Choroid plexus epithelial cell (primary cell): Measurements from ENCODE around the gene ZFAND2B.
"Not testable (repeated sequence)": the region's sequence is repeated elsewhere in the genome, so short reads cannot be mapped to it uniquely, and the experiment has no call there.

Experiments used
- DNase-seq: peaks from one replicate; pipeline ENCODE4 v3.0.0-alpha.2; 2010; ENCODE audit warnings: low read depth
- H3K4me3 ChIP-seq: 2 replicates; pipeline ENCODE4 v1.5.1; 2011; ENCODE audit warnings: low read depth, mild to moderate bottlenecking, control low read depth, low read length, moderate library complexity
- TF ChIP-seq, protein P1 (sequence below): conservative IDR thresholded peaks from 2 replicates; pipeline ENCODE4 v1.5.1; 2011; ENCODE audit warnings: low read depth, mild to moderate bottlenecking, control low read depth, inconsistent platforms, low read length, moderate library complexity

The ZFAND2B gene

GRCh38 chr2:219198974-219199373 lies 7.6 kb upstream of the ZFAND2B start:
- H3K4me3 ChIP-seq, result no peak overlapping the region
- no peak for DNase-seq
- TF ChIP-seq, protein P1, sequence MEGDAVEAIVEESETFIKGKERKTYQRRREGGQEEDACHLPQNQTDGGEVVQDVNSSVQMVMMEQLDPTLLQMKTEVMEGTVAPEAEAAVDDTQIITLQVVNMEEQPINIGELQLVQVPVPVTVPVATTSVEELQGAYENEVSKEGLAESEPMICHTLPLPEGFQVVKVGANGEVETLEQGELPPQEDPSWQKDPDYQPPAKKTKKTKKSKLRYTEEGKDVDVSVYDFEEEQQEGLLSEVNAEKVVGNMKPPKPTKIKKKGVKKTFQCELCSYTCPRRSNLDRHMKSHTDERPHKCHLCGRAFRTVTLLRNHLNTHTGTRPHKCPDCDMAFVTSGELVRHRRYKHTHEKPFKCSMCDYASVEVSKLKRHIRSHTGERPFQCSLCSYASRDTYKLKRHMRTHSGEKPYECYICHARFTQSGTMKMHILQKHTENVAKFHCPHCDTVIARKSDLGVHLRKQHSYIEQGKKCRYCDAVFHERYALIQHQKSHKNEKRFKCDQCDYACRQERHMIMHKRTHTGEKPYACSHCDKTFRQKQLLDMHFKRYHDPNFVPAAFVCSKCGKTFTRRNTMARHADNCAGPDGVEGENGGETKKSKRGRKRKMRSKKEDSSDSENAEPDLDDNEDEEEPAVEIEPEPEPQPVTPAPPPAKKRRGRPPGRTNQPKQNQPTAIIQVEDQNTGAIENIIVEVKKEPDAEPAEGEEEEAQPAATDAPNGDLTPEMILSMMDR, result no peak

GRCh38 chr2:219199470-219200211 lies 6.9 kb upstream of the ZFAND2B start:
- no peak overlapping the region for H3K4me3 ChIP-seq
- TF ChIP-seq, protein P1, result no peak
- DNase-seq, result no peak

GRCh38 chr2:219200502-219201326 lies 5.9 kb upstream of the ZFAND2B start:
- H3K4me3 ChIP-seq, DNase-seq: not testable (repeated sequence)

GRCh38 chr2:219201331-219201730 lies 5.3 kb upstream of the ZFAND2B start:
- not testable (repeated sequence) for H3K4me3 ChIP-seq, DNase-seq

DNA sequence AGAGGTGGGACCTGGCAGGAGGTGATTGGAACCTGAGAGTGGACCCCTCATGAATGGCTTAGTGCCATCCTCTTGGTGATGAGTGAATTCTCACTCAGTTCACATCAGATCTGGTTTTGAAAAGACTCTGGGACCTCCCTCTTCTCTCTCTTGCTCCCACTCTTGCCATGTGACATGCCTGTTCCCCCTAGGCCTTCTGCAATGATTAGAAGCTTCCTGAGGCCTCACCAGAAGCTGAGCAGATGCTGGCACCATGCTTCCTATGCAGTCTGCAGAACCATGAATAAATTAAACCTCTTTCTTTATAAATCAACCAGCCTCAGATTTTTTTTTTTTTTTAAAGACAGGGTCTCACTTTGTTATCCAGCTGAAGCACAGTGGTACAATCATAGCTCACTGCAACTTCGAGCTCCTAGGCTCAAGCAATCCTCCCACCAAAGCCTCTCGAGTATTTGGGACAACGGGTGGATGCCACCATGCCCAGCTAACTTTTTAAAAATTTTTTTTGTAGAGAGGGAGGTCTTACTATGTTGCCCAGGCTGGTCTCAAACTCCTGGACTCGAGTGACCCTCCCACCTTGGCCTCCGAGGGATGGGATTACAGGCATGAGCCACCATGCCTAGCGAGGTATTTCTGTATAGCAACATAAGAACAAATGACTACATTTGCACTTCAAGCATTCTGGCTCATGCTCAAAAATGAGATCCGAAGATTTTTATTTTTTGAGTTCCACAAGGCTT lies 2.0 kb upstream of the ZFAND2B start:
- TF ChIP-seq, protein P1, result no peak
- no peak overlapping the region for H3K4me3 ChIP-seq
- DNase-seq, result no peak

- H3K4me3 ChIP-seq, result no peak overlapping the region
- TF ChIP-seq, protein P1, result no peak
- DNase-seq, result no peak
These were observed 1.4 kb upstream of the ZFAND2B start for GRCh38 chr2:219205165-219205538.

GRCh38 chr2:219205981-219206327 lies 628 bp upstream of the ZFAND2B start:
- DNase-seq, result no peak
- peak overlapping the region; percentile 65 for H3K4me3 ChIP-seq
- TF ChIP-seq, protein P1, result no peak
